ENCODE data around the gene NACC1.
A peak's percentile ranks its signal among the peaks of the same experiment; 100 is the strongest.

- TF ChIP-seq EZH2phosphoT487 (IDR thresholded peaks at IDR 0.05; ENCODE audit: low read length) (no peak), CTCF (IDR thresholded peaks at IDR 0.05; ENCODE audit: low read length) (peak; percentile 28), EZH2 (optimal IDR thresholded peaks at IDR 0.05; ENCODE audit: low read depth, low read length) (no peak)
These were observed 36.9 kb downstream of the NACC1 start for GRCh38 chr19:13154911-13155471.

Data from MM.1S (cell line).